Endodermal cell (in vitro differentiated cells): Measurements from ENCODE around the gene ATP1B2. TPM values are rescaled to one million over a fixed set of nuclear protein-coding genes. Genes with fewer than 3 reads are reported as not detected.

Source experiments
- DNase-seq: peaks from one replicate; pipeline ENCODE4 v3.0.0-alpha.2; 2017
- H3K27ac ChIP-seq: 2 replicates; pipeline ENCODE4 v1.5.1; 2013; ENCODE audit warnings: mild to moderate bottlenecking, low read depth, low read length, moderate library complexity
- H3K27me3 ChIP-seq: 2 replicates; pipeline ENCODE4 v1.6.1; 2013; ENCODE audit warnings: mild to moderate bottlenecking, low read length, moderate library complexity; ENCODE audit not compliant: insufficient read depth, control insufficient read depth, poor library complexity, severe bottlenecking
- H3K36me3 ChIP-seq: 2 replicates; pipeline ENCODE4 v1.7.0; 2013; ENCODE audit warnings: mild to moderate bottlenecking, low read length, moderate library complexity; ENCODE audit not compliant: control insufficient read depth, insufficient read depth
- H3K4me1 ChIP-seq: one replicate; pipeline ENCODE4 v1.7.0; 2013; ENCODE audit warnings: low read length; ENCODE audit not compliant: control insufficient read depth, insufficient read depth
- H3K4me3 ChIP-seq: 2 replicates; pipeline ENCODE4 v1.5.1; 2013; ENCODE audit warnings: mild to moderate bottlenecking, low read length, moderate library complexity
- H3K9ac ChIP-seq: 2 replicates; pipeline ENCODE4 v1.6.1; 2013; ENCODE audit warnings: mild to moderate bottlenecking, low read length, moderate library complexity; ENCODE audit not compliant: poor library complexity, severe bottlenecking; ENCODE audit errors: extremely low read depth
- H3K9me3 ChIP-seq: 2 replicates; pipeline ENCODE4 v1.6.1; 2013; ENCODE audit warnings: mild to moderate bottlenecking, low read length, moderate library complexity; ENCODE audit not compliant: control insufficient read depth
- H3K27ac Mint-ChIP-seq: 2 replicates; pipeline ENCODE4 v1.8.0; 2020; ENCODE audit warnings: mixed read lengths
- H3K27me3 Mint-ChIP-seq: 2 replicates; pipeline ENCODE4 v1.8.0; 2021; ENCODE audit warnings: mild to moderate bottlenecking, mixed read lengths; ENCODE audit not compliant: insufficient read depth
- H3K36me3 Mint-ChIP-seq: 2 replicates; pipeline ENCODE4 v1.8.0; 2020; ENCODE audit warnings: low read depth, mixed read lengths
- H3K4me1 Mint-ChIP-seq: 2 replicates; pipeline ENCODE4 v1.8.0; 2020; ENCODE audit warnings: mixed read lengths
- H3K4me3 Mint-ChIP-seq: 2 replicates; pipeline ENCODE4 v1.8.0; 2020; ENCODE audit warnings: mild to moderate bottlenecking, moderate library complexity, mixed read lengths
- H3K9me3 Mint-ChIP-seq: 2 replicates; pipeline ENCODE4 v1.8.0; 2020; ENCODE audit warnings: mild to moderate bottlenecking, mixed read lengths
- CTCF ChIP-seq: fragments of 200-600 bp; sonication (generic); conservative IDR thresholded peaks from 2 replicates; pipeline ENCODE4 v1.5.0; 2021; ENCODE audit warnings: antibody characterized with exemption, mild to moderate bottlenecking
- WGBS, 2 experiments: methylation state at CpG; one replicate each; pipeline versions ENCODE4 v1.1.5 to v1.1.7; 2013; ENCODE audit warnings: missing lambda C conversion rate in 2 of 2, mixed read lengths in 1 of 2; ENCODE audit not compliant: insufficient coverage in 1 of 2, insufficient read length in 1 of 2; 5-methylcytosine and 5-hydroxymethylcytosine counted together
- total RNA-seq, 2 donors: library from RNA; stranded (reverse); fragmentation: NEBNext Ultra II Directional in 1 of 2; extraction: Animal tissue kit (Norgen Biotek cat#: 25700) in 1 of 2; gene quantifications; 2 replicates in 1 of 2; 3 replicates in 1 of 2; pipeline ENCODE4 v1.2.1, GENCODE V29; 2021

Gene ATP1B2
- total RNA-seq, 2 donors from 2014 or later, result 6.4 to 7.5 TPM

DNA sequence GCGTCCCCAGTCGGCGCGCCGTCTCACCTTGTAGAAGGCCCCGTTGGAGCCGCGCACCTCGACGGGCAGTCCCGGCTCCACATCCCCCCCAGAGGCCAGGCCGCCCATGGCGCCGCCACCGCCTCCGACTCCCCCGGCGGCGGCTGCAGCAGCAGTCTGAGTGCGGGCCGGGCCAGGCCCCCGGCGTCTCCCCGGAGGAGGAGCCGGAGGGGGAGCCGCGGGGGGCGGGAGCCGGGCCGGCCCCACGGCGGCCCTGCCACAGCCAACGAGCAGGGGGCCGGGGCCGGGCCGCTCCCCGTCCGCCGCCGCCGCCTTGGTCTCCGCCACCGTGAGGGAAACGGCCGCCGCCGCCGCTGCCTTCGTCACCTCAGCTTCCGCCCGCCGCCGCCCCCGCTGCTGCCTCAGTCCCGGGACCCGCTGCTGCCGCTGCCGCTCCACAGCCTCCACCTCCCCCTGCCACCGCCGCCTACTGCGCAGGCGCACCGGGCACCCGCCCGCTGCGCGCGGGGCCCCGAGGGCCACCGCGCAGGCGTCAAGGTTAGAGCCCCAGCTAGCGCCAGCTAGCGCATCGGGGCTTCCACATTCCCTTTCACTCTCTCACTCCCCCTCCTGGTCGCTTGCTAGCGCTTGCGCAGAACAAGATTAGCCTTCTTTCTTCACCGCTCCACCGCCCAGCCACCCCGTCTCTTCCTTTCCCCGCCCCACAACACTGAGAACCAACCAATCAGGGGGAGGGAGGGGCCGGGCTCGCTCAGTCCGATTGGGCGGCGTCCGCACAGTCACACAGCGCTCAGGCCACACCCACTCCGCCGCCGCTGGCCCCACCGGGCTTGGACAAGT is 36.1 kb upstream of the ATP1B2 start, which contains the start of gene FXR2:
Gene FXR2, minus strand, starts transcription at position 473 of the 840 bp plus-strand sequence. Its CDS starts 365 bp downstream, at position 108.
- Histone ChIP-seq H3K36me3 (peaks cover 14% of the 10 kb centered on the region), H3K9me3 (no peaks in the 10 kb centered on the region), H3K27ac (peak within 1 kb of the TSS; percentile 80), H3K4me3 (peak within 1 kb of the TSS; percentile 100), H3K9ac (peak within 1 kb of the TSS; percentile 74), H3K4me1 (no peaks in the 10 kb centered on the region), H3K27me3 (no peaks in the 10 kb centered on the region)
- Mint-ChIP-seq H3K36me3 (peaks cover 19% of the 10 kb centered on the region), H3K27me3 (no peaks in the 10 kb centered on the region), H3K27ac (peak within 1 kb of the TSS; percentile 89), H3K4me3 (peak within 1 kb of the TSS; percentile 80), H3K4me1 (peaks cover 22% of the 10 kb centered on the region), H3K9me3 (no peaks in the 10 kb centered on the region)
- peak; percentile 100 for DNase-seq
- 0% methylated on average over 1 to 93 of the region's 93 CpGs for WGBS, 2 experiments
- TF ChIP-seq CTCF, result peak; percentile 64

DNA sequence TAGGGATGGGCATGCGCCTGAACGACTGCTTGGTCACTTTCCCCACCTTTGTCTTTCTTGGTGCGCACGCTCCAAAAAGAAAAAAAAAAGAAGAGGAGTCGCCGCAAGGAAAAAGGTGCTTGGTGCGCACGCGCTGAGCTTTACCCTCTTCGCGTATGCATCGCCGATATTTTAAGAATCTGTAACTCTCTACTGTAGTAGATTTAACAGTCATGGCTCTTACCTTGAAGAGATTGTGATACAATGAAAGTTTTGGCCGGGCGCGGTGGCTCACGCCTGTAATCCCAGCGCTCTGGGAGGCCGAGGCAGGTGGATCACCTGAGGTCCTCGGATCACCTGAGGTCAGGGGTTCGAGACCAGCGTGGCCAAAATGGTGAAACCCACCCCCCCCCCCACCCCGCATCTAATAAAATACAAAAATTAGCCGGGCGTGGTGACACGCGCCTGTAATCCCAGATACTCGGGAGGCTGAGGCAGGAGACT is 35.4 kb upstream of the ATP1B2 start:
- H3K4me1 Mint-ChIP-seq, result peaks cover 22% of the 10 kb centered on the region
- Histone ChIP-seq H3K4me1 (no peaks in the 10 kb centered on the region), H3K27me3 (no peaks in the 10 kb centered on the region), H3K4me3 (peak overlapping the region; percentile 70), H3K27ac (peak overlapping the region; percentile 68), H3K36me3 (peaks cover 10% of the 10 kb centered on the region), H3K9ac (no peak overlapping the region), H3K9me3 (no peaks in the 10 kb centered on the region)
- no peak for DNase-seq
- peak overlapping the region; percentile 89 for H3K27ac Mint-ChIP-seq
- no peak for TF ChIP-seq CTCF
- no peaks in the 10 kb centered on the region for H3K9me3 Mint-ChIP-seq
- H3K27me3 Mint-ChIP-seq, result no peaks in the 10 kb centered on the region
- H3K4me3 Mint-ChIP-seq, result peak overlapping the region; percentile 80
- H3K36me3 Mint-ChIP-seq, result peaks cover 19% of the 10 kb centered on the region
- 4 to 13% methylated on average over 10 to 25 of the region's 28 CpGs for WGBS, 2 experiments

DNA sequence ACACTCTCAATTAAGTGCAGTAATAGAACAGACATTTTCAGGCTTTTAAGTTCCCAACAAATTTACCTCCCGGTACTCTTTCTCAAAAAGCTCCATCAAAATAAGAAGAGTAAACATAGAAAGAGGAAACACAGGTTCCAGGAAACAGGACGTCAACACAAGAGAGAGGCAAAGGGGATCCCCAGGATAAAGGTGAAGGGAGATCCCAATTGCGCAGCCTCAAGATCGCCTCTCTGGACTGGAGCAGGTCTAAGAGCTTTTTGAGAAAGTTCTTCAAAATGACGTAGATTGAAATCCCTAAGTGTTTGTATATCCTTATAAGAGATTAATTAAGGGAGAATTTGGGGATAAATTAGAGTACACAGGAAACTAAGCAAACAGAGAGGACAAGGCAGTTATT is 32.1 kb upstream of the ATP1B2 start:
- Mint-ChIP-seq H3K4me3 (no peak overlapping the region), H3K27ac (no peak overlapping the region), H3K36me3 (no peaks in the 10 kb centered on the region), H3K9me3 (no peaks in the 10 kb centered on the region), H3K4me1 (peaks cover 3% of the 10 kb centered on the region), H3K27me3 (no peaks in the 10 kb centered on the region)
- Histone ChIP-seq H3K4me3 (no peak overlapping the region), H3K27ac (no peak overlapping the region), H3K36me3 (no peaks in the 10 kb centered on the region), H3K27me3 (no peaks in the 10 kb centered on the region), H3K4me1 (no peaks in the 10 kb centered on the region), H3K9ac (no peak overlapping the region), H3K9me3 (no peaks in the 10 kb centered on the region)
- WGBS, 2 experiments, result 92 to 94% methylated on average over 4 to 5 of the region's 5 CpGs
- DNase-seq, result no peak
- TF ChIP-seq CTCF, result no peak
